ENCODE results near the gene ZC3H12C.

Gene ZC3H12C

GRCh38 chr11:110179064-110179463 is 85.9 kb downstream of the ZC3H12C start:
- TF ChIP-seq MAX (IDR thresholded peaks at IDR 0.05; ENCODE audit: low read depth, low read length) (no peak), MYC (IDR thresholded peaks at IDR 0.05; ENCODE audit: low read depth, low read length) (no peak), POLR2A (IDR thresholded peaks at IDR 0.05; ENCODE audit: extremely low read depth, insufficient read length) (no peak)
- TF ChIP-seq, protein P1, sequence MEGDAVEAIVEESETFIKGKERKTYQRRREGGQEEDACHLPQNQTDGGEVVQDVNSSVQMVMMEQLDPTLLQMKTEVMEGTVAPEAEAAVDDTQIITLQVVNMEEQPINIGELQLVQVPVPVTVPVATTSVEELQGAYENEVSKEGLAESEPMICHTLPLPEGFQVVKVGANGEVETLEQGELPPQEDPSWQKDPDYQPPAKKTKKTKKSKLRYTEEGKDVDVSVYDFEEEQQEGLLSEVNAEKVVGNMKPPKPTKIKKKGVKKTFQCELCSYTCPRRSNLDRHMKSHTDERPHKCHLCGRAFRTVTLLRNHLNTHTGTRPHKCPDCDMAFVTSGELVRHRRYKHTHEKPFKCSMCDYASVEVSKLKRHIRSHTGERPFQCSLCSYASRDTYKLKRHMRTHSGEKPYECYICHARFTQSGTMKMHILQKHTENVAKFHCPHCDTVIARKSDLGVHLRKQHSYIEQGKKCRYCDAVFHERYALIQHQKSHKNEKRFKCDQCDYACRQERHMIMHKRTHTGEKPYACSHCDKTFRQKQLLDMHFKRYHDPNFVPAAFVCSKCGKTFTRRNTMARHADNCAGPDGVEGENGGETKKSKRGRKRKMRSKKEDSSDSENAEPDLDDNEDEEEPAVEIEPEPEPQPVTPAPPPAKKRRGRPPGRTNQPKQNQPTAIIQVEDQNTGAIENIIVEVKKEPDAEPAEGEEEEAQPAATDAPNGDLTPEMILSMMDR (IDR thresholded peaks at IDR 0.05; ENCODE audit: low read depth, low read length) = no peak

DNA sequence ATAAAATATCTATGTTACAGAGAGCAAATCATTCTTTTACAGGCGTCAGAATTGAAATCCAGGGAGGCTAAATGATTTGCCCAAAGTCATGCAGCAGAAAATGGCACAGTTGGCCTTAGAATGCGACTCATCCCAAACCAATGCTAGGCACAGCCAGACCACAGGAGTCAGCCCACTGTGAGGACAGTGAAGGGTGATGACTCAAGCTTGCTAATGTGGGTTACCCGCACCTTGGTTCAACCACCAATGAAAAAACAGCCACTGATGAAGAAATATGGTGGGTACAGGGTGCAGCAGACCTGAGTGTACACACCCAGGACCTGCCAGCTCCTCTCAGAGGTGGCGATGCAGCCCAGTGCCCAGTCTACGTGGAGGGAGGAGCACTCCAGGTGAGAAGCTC is 89.7 kb downstream of the ZC3H12C start:
- peak; percentile 53 for DNase-seq (ENCODE audit: low read depth)
- no peak for TF ChIP-seq POLR2A (IDR thresholded peaks at IDR 0.05; ENCODE audit: extremely low read depth, insufficient read length)
- no peak for TF ChIP-seq MYC (IDR thresholded peaks at IDR 0.05; ENCODE audit: low read depth, low read length)
- TF ChIP-seq MAX (IDR thresholded peaks at IDR 0.05; ENCODE audit: low read depth, low read length) = no peak
- TF ChIP-seq, protein P1 (IDR thresholded peaks at IDR 0.05; ENCODE audit: low read depth, low read length) = no peak

More at GRCh38 chr11:110179064-110179463, 85.9 kb downstream of the ZC3H12C start:
- no peak overlapping the region for H3K4me3 ChIP-seq (ENCODE audit: low read depth, low read length)
- DNase-seq (ENCODE audit: low read depth) = no peak

DNA sequence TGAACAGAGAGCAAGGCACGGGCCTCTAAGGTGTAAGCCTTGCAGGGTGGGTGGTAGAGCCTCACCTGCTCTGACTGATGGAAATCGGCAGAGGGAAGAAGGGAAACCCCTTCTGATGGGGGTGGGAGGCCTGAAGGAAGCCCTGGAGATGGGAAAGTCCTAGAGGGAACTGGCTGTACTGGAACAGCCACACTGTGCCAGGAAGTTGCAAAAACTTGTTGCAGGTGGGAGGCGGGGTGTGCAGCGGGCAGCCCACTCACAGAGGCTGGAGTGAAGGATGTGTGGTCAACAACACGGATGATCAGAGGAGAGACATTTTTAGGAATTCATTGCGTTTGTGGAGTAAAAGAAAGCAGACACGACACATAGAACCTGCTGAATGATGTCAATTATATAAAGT is 91.3 kb downstream of the ZC3H12C start:
- TF ChIP-seq POLR2A (IDR thresholded peaks at IDR 0.05; ENCODE audit: extremely low read depth, insufficient read length) (no peak), MYC (IDR thresholded peaks at IDR 0.05; ENCODE audit: low read depth, low read length) (no peak), MAX (IDR thresholded peaks at IDR 0.05; ENCODE audit: low read depth, low read length) (no peak)
- TF ChIP-seq, protein P1 (IDR thresholded peaks at IDR 0.05; ENCODE audit: low read depth, low read length) = no peak
- DNase-seq (ENCODE audit: low read depth) = no peak

More for the DNA sequence above, 89.7 kb downstream of the ZC3H12C start:
- H3K4me3 ChIP-seq (ENCODE audit: low read depth, low read length) = no peak overlapping the region

GRCh38 chr11:110185121-110185591 is 92.0 kb downstream of the ZC3H12C start:
- DNase-seq (ENCODE audit: low read depth) = no peak
- TF ChIP-seq POLR2A (IDR thresholded peaks at IDR 0.05; ENCODE audit: extremely low read depth, insufficient read length) (no peak), MYC (IDR thresholded peaks at IDR 0.05; ENCODE audit: low read depth, low read length) (no peak), MAX (IDR thresholded peaks at IDR 0.05; ENCODE audit: low read depth, low read length) (no peak)
- TF ChIP-seq, protein P1 (IDR thresholded peaks at IDR 0.05; ENCODE audit: low read depth, low read length) = no peak
- H3K4me3 ChIP-seq (ENCODE audit: low read depth, low read length) = no peak overlapping the region

More for the DNA sequence above, 91.3 kb downstream of the ZC3H12C start:
- no peak overlapping the region for H3K4me3 ChIP-seq (ENCODE audit: low read depth, low read length)

- TF ChIP-seq MAX (IDR thresholded peaks at IDR 0.05; ENCODE audit: low read depth, low read length) (no peak), MYC (IDR thresholded peaks at IDR 0.05; ENCODE audit: low read depth, low read length) (no peak), POLR2A (IDR thresholded peaks at IDR 0.05; ENCODE audit: extremely low read depth, insufficient read length) (no peak)
- TF ChIP-seq, protein P1 (IDR thresholded peaks at IDR 0.05; ENCODE audit: low read depth, low read length) = no peak
- no peak overlapping the region for H3K4me3 ChIP-seq (ENCODE audit: low read depth, low read length)
- DNase-seq (ENCODE audit: low read depth) = no peak
Observed at GRCh38 chr11:110185599-110185998, 92.4 kb downstream of the ZC3H12C start.
